ENCODE results near the gene KIRREL2.

The KIRREL2 gene

GRCh38 chr19:35896643-35897040 is 39.9 kb downstream of the KIRREL2 start:
- peaks cover 12% of the 10 kb centered on the region for H3K36me3 Mint-ChIP-seq (ENCODE audit: low read depth)

GRCh38 chr19:35897706-35898451 is 41.2 kb downstream of the KIRREL2 start:
- Mint-ChIP-seq H3K27ac (no peak overlapping the region), H3K4me3 (peak overlapping the region; percentile 73), H3K9me3 (no peaks in the 10 kb centered on the region), H3K27me3 (ENCODE audit: low read depth, poor library complexity) (peaks cover 26% of the 10 kb centered on the region), H3K36me3 (ENCODE audit: low read depth) (peaks cover 6% of the 10 kb centered on the region), H3K4me1 (peaks cover 24% of the 10 kb centered on the region)
- no peak for DNase-seq
- TF ChIP-seq CTCF (IDR thresholded peaks at IDR 0.05) = no peak

More at GRCh38 chr19:35896643-35897040, 39.9 kb downstream of the KIRREL2 start:
- Mint-ChIP-seq H3K27ac (no peak overlapping the region), H3K9me3 (no peaks in the 10 kb centered on the region), H3K4me1 (peaks cover 14% of the 10 kb centered on the region), H3K27me3 (ENCODE audit: low read depth, poor library complexity) (peaks cover 15% of the 10 kb centered on the region), H3K4me3 (no peak overlapping the region)
- no peak for TF ChIP-seq CTCF (IDR thresholded peaks at IDR 0.05)
- DNase-seq = no peak

GRCh38 chr19:35898499-35898809 is 41.7 kb downstream of the KIRREL2 start:
- H3K4me3 Mint-ChIP-seq = peak overlapping the region; percentile 91
- no peak overlapping the region for H3K27ac Mint-ChIP-seq
- H3K9me3 Mint-ChIP-seq = no peaks in the 10 kb centered on the region
- no peak for DNase-seq
- H3K27me3 Mint-ChIP-seq (ENCODE audit: low read depth, poor library complexity) = peaks cover 32% of the 10 kb centered on the region
- H3K36me3 Mint-ChIP-seq (ENCODE audit: low read depth) = peaks cover 6% of the 10 kb centered on the region
- TF ChIP-seq CTCF (IDR thresholded peaks at IDR 0.05) = no peak
- peaks cover 30% of the 10 kb centered on the region for H3K4me1 Mint-ChIP-seq

GRCh38 chr19:35899547-35900214 is 43.0 kb downstream of the KIRREL2 start:
- Mint-ChIP-seq H3K27me3 (ENCODE audit: low read depth, poor library complexity) (peaks cover 35% of the 10 kb centered on the region), H3K4me1 (peaks cover 41% of the 10 kb centered on the region), H3K9me3 (no peaks in the 10 kb centered on the region), H3K36me3 (ENCODE audit: low read depth) (peaks cover 6% of the 10 kb centered on the region), H3K27ac (no peak overlapping the region), H3K4me3 (peak overlapping the region; percentile 91)
- DNase-seq = peak; percentile 68
- no peak for TF ChIP-seq CTCF (IDR thresholded peaks at IDR 0.05)

GRCh38 chr19:35901055-35901644 is 44.4 kb downstream of the KIRREL2 start:
- DNase-seq = no peak
- Mint-ChIP-seq H3K27me3 (ENCODE audit: low read depth, poor library complexity) (peaks cover 38% of the 10 kb centered on the region), H3K27ac (no peak overlapping the region), H3K36me3 (ENCODE audit: low read depth) (no peaks in the 10 kb centered on the region), H3K9me3 (no peaks in the 10 kb centered on the region), H3K4me1 (peaks cover 47% of the 10 kb centered on the region), H3K4me3 (peak overlapping the region; percentile 91)
- no peak for TF ChIP-seq CTCF (IDR thresholded peaks at IDR 0.05)
